ENCODE results near the gene ECM1. TPM values are rescaled to one million over a fixed set of nuclear protein-coding genes. Genes with fewer than 3 reads are reported as not detected.

The ECM1 gene
- total RNA-seq, 2 donors from 2014 or later = 22.8 to 54.0 TPM

GRCh38 chr1:150511551-150511950 is 3.6 kb downstream of the ECM1 start:
- DNase-seq (ENCODE audit: low spot score) = no peak
- peaks cover 7 to 14% of the 10 kb centered on the region in 2 donors for H3K4me1 ChIP-seq (ENCODE audit: control insufficient read depth in 1 of 2, low read depth in 2 of 2)
- peaks cover 5% of the 10 kb centered on the region for H3K36me3 ChIP-seq
- no peak for ATAC-seq (ENCODE audit: insufficient number of reproducible peaks, low FRiP score, low read depth)
- H3K27ac ChIP-seq = no peak overlapping the region
- no peak overlapping the region for H3K4me3 ChIP-seq
- H3K27me3 ChIP-seq (replicated peaks; ENCODE audit: insufficient read depth) = no peaks in the 10 kb centered on the region
- H3K9me3 ChIP-seq = no peaks in the 10 kb centered on the region
- TF ChIP-seq CTCF (IDR thresholded peaks at IDR 0.05) = no peak

GRCh38 chr1:150511985-150512660 is 4.2 kb downstream of the ECM1 start:
- Histone ChIP-seq H3K27me3 (replicated peaks; ENCODE audit: insufficient read depth) (no peaks in the 10 kb centered on the region), H3K36me3 (no peaks in the 10 kb centered on the region), H3K4me3 (no peak overlapping the region), H3K4me1 (ENCODE audit: control insufficient read depth in 1 of 2, low read depth in 2 of 2) (peaks cover 7 to 15% of the 10 kb centered on the region in 2 donors), H3K9me3 (no peaks in the 10 kb centered on the region), H3K27ac (no peak overlapping the region)
- DNase-seq (ENCODE audit: low spot score) = no peak
- ATAC-seq (ENCODE audit: insufficient number of reproducible peaks, low FRiP score, low read depth) = no peak
- no peak for TF ChIP-seq CTCF (IDR thresholded peaks at IDR 0.05)

- Histone ChIP-seq H3K4me1 (ENCODE audit: control insufficient read depth in 1 of 2, low read depth in 2 of 2) (peaks cover 4 to 15% of the 10 kb centered on the region in 2 donors), H3K4me3 (no peak overlapping the region), H3K27me3 (replicated peaks; ENCODE audit: insufficient read depth) (no peaks in the 10 kb centered on the region), H3K27ac (no peak overlapping the region), H3K9me3 (no peaks in the 10 kb centered on the region), H3K36me3 (no peaks in the 10 kb centered on the region)
- no peak for TF ChIP-seq CTCF (IDR thresholded peaks at IDR 0.05)
- no peak for DNase-seq (ENCODE audit: low spot score)
- no peak for ATAC-seq (ENCODE audit: insufficient number of reproducible peaks, low FRiP score, low read depth)
These were observed 4.9 kb downstream of the ECM1 start for GRCh38 chr1:150512846-150513245.

- DNase-seq (ENCODE audit: low spot score) = no peak
- Histone ChIP-seq H3K27me3 (replicated peaks; ENCODE audit: insufficient read depth) (no peaks in the 10 kb centered on the region), H3K4me3 (no peak overlapping the region), H3K36me3 (no peaks in the 10 kb centered on the region), H3K27ac (no peak overlapping the region), H3K4me1 (ENCODE audit: control insufficient read depth in 1 of 2, low read depth in 2 of 2) (peaks cover 4 to 15% of the 10 kb centered on the region in 2 donors), H3K9me3 (no peaks in the 10 kb centered on the region)
- no peak for TF ChIP-seq CTCF (IDR thresholded peaks at IDR 0.05)
- no peak for ATAC-seq (ENCODE audit: insufficient number of reproducible peaks, low FRiP score, low read depth)
These were observed 5.5 kb downstream of the ECM1 start for GRCh38 chr1:150513351-150513791.

- Histone ChIP-seq H3K27ac (no peak overlapping the region), H3K9me3 (no peaks in the 10 kb centered on the region), H3K4me3 (no peak overlapping the region), H3K36me3 (no peaks in the 10 kb centered on the region), H3K4me1 (ENCODE audit: control insufficient read depth in 1 of 2, low read depth in 2 of 2) (peaks cover 4 to 15% of the 10 kb centered on the region in 2 donors), H3K27me3 (replicated peaks; ENCODE audit: insufficient read depth) (no peaks in the 10 kb centered on the region)
- DNase-seq (ENCODE audit: low spot score) = no peak
- ATAC-seq (ENCODE audit: insufficient number of reproducible peaks, low FRiP score, low read depth) = no peak
- TF ChIP-seq CTCF (IDR thresholded peaks at IDR 0.05) = no peak
These were observed 6.4 kb downstream of the ECM1 start for GRCh38 chr1:150514260-150514659.

Data from thoracic aorta (tissue), 2 donors.